ENCODE data around the gene HADHB.

Gene HADHB

DNA sequence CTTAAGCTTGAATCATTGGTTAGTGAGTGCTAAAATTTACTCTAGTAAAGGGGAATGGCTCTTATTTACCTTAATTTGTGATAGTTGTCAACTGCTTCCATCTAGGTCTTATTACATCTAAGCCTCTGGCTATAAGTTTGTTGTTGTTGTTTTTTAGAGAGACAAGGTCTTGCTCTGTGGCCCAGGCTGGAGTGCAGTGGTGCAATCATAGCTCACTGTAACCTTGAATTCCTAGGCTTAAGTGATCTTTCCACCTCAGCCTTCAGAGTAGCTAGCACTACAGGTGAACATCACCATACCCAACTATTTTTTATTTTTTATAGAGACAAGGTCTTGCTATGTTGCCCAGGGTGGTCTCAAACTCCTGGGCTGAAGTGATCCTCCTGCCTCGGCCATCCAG is 6.9 kb upstream of the HADHB start:
- peaks cover 55% of the 10 kb centered on the region for H3K36me3 ChIP-seq (ENCODE audit: insufficient read depth, low read length)
- no peak overlapping the region for H2AFZ ChIP-seq (ENCODE audit: low read length)

DNA sequence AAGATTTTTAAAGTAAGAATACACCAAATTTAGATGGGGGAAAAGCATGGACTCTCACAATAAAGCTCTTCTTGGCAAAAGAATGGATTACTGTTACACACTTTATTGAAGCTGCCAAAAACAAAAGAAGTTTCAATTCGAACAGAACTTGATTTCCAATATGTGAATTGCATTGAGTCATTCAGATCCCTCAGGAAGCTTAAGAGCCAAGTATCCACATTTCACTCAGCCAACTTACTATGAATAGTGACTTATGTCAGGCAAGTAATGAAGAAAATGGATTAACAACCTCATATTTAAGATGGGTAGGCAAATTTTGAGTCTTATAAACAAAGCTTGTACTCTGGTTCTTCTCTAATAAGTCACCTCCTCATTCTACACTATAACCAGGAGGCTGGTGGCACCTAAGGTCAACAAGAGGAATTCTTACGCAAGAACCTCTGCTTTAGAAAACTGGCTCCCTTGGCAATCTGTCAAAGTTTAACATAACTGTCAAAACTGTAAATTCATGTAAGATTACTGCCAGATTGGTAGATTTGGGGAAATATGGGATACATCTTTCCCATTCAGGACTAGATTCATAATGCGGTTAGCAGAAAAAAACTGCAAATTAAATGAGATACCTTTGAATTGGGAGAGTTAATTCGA is 6.3 kb upstream of the HADHB start:
- Histone ChIP-seq H3K4me2 (ENCODE audit: low read length) (no peak overlapping the region), H4K20me1 (ENCODE audit: insufficient read depth, low read length) (no peaks in the 10 kb centered on the region), H3K36me3 (ENCODE audit: insufficient read depth, low read length) (peaks cover 50% of the 10 kb centered on the region), H3K9me3 (ENCODE audit: low read length) (no peaks in the 10 kb centered on the region), H3K4me3 (ENCODE audit: low read depth, low read length, poor library complexity, severe bottlenecking) (no peak overlapping the region), H3K27me3 (ENCODE audit: insufficient read depth, low read length) (no peaks in the 10 kb centered on the region), H3F3A (ENCODE audit: insufficient read depth, low read length) (no peaks in the 10 kb centered on the region), H3K4me1 (ENCODE audit: insufficient read depth, low read length, severe bottlenecking) (peaks cover 28% of the 10 kb centered on the region), H3K79me2 (ENCODE audit: insufficient read depth, low read length) (peaks cover 37% of the 10 kb centered on the region), H2AFZ (ENCODE audit: low read length) (no peak overlapping the region), H3K9me2 (ENCODE audit: low read depth, low read length) (no peaks in the 10 kb centered on the region), H3K27ac (ENCODE audit: low read depth, low read length, poor library complexity, severe bottlenecking) (no peak overlapping the region), H3K9ac (ENCODE audit: low read length) (no peak overlapping the region)
- TF ChIP-seq, protein P1, sequence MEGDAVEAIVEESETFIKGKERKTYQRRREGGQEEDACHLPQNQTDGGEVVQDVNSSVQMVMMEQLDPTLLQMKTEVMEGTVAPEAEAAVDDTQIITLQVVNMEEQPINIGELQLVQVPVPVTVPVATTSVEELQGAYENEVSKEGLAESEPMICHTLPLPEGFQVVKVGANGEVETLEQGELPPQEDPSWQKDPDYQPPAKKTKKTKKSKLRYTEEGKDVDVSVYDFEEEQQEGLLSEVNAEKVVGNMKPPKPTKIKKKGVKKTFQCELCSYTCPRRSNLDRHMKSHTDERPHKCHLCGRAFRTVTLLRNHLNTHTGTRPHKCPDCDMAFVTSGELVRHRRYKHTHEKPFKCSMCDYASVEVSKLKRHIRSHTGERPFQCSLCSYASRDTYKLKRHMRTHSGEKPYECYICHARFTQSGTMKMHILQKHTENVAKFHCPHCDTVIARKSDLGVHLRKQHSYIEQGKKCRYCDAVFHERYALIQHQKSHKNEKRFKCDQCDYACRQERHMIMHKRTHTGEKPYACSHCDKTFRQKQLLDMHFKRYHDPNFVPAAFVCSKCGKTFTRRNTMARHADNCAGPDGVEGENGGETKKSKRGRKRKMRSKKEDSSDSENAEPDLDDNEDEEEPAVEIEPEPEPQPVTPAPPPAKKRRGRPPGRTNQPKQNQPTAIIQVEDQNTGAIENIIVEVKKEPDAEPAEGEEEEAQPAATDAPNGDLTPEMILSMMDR (IDR thresholded peaks at IDR 0.05; ENCODE audit: low read length), result no peak
- no peak for TF ChIP-seq EZH2 (IDR thresholded peaks at IDR 0.05; ENCODE audit: borderline replicate concordance, low read length)

More for the DNA sequence above, 6.9 kb upstream of the HADHB start:
- Histone ChIP-seq H3K9me2 (ENCODE audit: low read depth, low read length) (no peaks in the 10 kb centered on the region), H3K27ac (ENCODE audit: low read depth, low read length, poor library complexity, severe bottlenecking) (no peak overlapping the region), H3K79me2 (ENCODE audit: insufficient read depth, low read length) (peaks cover 32% of the 10 kb centered on the region), H3K27me3 (ENCODE audit: insufficient read depth, low read length) (no peaks in the 10 kb centered on the region), H4K20me1 (ENCODE audit: insufficient read depth, low read length) (no peaks in the 10 kb centered on the region), H3K4me3 (ENCODE audit: low read depth, low read length, poor library complexity, severe bottlenecking) (no peak overlapping the region), H3K9me3 (ENCODE audit: low read length) (no peaks in the 10 kb centered on the region), H3K4me1 (ENCODE audit: insufficient read depth, low read length, severe bottlenecking) (peaks cover 25% of the 10 kb centered on the region), H3K9ac (ENCODE audit: low read length) (no peak overlapping the region), H3F3A (ENCODE audit: insufficient read depth, low read length) (no peaks in the 10 kb centered on the region), H3K4me2 (ENCODE audit: low read length) (no peak overlapping the region)
- TF ChIP-seq EZH2 (IDR thresholded peaks at IDR 0.05; ENCODE audit: borderline replicate concordance, low read length), result no peak
- TF ChIP-seq, protein P1 (IDR thresholded peaks at IDR 0.05; ENCODE audit: low read length), result no peak

DNA sequence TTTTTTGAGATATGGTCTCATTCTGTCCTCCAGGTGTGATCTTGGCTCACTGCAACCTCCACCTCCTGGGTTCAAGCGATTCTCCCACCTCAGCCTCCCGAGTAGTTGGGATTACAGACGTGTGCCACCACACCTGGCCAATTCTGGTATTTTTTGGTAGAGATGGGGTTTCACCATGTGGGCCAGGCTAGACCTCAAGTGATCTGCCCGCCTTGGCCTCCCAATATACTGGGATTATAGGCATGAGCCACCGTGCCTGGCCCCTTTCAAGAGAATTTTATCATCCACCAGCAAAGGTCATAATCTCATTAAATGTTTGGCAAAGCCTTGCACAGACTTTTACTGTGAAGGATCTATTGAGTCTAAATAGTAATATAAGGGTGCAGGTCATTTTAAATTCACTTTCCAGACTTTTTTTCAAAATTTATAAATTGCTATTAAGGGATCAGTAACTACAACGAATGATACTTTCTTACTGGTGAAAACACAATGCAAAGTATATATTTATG is 2.8 kb upstream of the HADHB start:
- TF ChIP-seq EZH2 (IDR thresholded peaks at IDR 0.05; ENCODE audit: borderline replicate concordance, low read length), result no peak
- TF ChIP-seq, protein P1 (IDR thresholded peaks at IDR 0.05; ENCODE audit: low read length), result no peak
- Histone ChIP-seq H3K27ac (ENCODE audit: low read depth, low read length, poor library complexity, severe bottlenecking) (peak overlapping the region; percentile 79), H3K9me3 (ENCODE audit: low read length) (no peaks in the 10 kb centered on the region), H3K4me2 (ENCODE audit: low read length) (peak overlapping the region; percentile 89), H3K36me3 (ENCODE audit: insufficient read depth, low read length) (peaks cover 17% of the 10 kb centered on the region), H3K9ac (ENCODE audit: low read length) (peak overlapping the region; percentile 92; the same call in 1 of the 2 replicates), H3K9me2 (ENCODE audit: low read depth, low read length) (no peaks in the 10 kb centered on the region), H2AFZ (ENCODE audit: low read length) (no peak overlapping the region), H3K79me2 (ENCODE audit: insufficient read depth, low read length) (peaks cover 52% of the 10 kb centered on the region), H4K20me1 (ENCODE audit: insufficient read depth, low read length) (no peaks in the 10 kb centered on the region), H3K4me1 (ENCODE audit: insufficient read depth, low read length, severe bottlenecking) (peaks cover 44% of the 10 kb centered on the region), H3F3A (ENCODE audit: insufficient read depth, low read length) (no peaks in the 10 kb centered on the region), H3K27me3 (ENCODE audit: insufficient read depth, low read length) (no peaks in the 10 kb centered on the region), H3K4me3 (ENCODE audit: low read depth, low read length, poor library complexity, severe bottlenecking) (peak overlapping the region; percentile 87)

Measured in OCI-LY1 (cell line).